Cardiac fibroblast (primary cell): ENCODE measurements around the gene OLFML2B.

Experiments used
- DNase-seq, 2 donors: peaks; one replicate each; pipeline versions ENCODE4 v3.0.0 to v3.0.0-alpha.2; 2010; ENCODE audit warnings: low read depth in 2 of 2
- H3K4me3 ChIP-seq, 2 donors: replicated peaks in 1 of 2; 1 replicate in 1 of 2; 2 replicates in 1 of 2; pipeline ENCODE4 v1.5.1; 2011; ENCODE audit warnings: low read depth in 2 of 2, low read length in 2 of 2, mild to moderate bottlenecking in 2 of 2, moderate library complexity in 1 of 2
- CTCF ChIP-seq: IDR thresholded peaks from one replicate; pipeline ENCODE4 v1.5.1; 2011; ENCODE audit warnings: low read depth, mild to moderate bottlenecking, low read length, inconsistent platforms

Gene OLFML2B

DNA sequence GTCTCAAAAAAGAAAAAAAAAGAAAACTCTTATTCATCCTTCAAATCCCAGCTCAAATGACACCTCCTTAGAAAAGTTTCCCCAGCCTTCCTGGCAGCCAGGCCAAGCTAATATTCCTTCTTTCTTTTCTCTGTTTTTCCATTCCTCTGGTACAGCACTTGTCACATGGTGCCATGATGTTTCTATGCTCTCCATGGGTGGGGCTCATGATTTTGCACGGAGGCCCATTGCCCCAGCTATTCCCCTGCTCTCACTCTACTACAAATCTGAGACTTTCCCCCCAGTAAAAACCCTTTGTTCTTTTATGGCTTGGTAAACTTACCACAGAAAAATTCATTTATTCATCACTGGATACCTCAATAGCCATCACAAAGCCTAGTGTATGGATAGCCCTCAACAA is 26.5 kb downstream of the OLFML2B start:
- TF ChIP-seq CTCF: no peak
- DNase-seq: no peak
- no peak overlapping the region for H3K4me3 ChIP-seq

DNA sequence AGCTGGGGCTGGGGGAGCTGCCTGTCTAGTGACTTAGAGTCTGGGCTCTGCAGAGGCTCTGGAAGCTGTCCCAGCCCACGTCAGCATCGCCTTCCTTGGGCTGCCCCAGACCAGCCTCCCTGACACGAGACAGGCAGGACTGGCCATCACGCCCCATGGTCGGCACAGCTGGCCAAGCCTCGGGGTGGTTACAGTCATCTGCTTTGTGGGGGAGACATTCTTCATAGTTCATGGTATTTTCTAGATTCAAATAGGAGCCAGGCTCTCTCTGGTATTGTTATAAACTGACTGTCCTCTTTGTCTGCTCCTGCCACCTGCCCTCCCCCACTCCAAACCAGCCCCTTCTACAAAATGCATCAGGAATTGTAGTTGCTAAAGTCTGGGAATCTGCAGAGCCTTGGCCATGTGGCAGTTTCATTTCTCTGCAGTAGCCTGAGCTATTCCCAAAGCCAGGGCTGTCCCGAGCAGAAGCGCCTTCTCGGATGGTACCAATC is 29.4 kb downstream of the OLFML2B start:
- no peak for TF ChIP-seq CTCF
- DNase-seq: peak; percentile 22 to 60
- H3K4me3 ChIP-seq: no peak overlapping the region

- no peak for TF ChIP-seq CTCF
- no peak for DNase-seq
- no peak overlapping the region for H3K4me3 ChIP-seq
Measured at GRCh38 chr1:161993576-161993975, 30.1 kb downstream of the OLFML2B start.

GRCh38 chr1:161989786-161990185 is 33.9 kb downstream of the OLFML2B start:
- no peak for DNase-seq
- TF ChIP-seq CTCF: no peak
- H3K4me3 ChIP-seq: no peak overlapping the region

DNA sequence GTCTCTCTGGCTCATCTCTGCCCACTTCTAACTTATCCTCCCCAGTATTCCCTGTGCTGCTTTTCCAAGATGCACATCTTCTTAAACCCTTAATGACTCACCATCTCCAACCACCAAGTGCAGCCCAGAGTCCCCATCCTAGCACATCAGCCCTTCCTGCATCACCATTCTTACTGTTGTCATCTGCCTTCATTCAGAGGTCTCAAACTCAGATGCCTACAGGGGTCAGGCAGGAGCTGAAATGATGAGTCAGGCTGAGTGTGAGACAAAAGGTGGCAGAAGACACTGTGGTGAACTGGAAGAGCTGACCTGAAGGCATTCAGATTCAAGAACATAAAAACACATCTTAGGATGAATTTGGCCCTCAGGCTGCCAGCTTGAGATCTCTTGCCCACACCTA is 34.6 kb downstream of the OLFML2B start:
- peak in 1 of 2 donors; percentile 16 for DNase-seq
- no peak overlapping the region for H3K4me3 ChIP-seq
- no peak for TF ChIP-seq CTCF

DNA sequence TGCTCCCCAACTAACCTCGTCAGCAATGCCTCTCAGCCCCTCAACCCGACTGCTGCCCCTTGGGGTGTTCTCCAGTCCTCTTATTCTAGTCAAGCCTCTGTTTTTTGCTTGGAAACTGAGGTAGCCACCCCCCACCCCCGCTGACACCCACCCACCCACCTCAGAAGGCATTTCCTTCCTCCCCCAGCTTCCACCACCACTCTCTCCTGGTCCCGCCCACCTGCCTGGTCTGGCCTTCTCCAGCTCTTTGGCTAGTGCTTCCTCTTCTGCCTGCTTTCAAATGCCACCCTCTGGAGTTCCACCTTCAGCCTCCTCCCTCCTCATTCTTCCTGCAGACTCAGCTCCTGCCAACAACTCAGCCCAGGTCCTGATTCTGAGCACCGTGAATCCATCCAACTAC is 35.3 kb downstream of the OLFML2B start:
- H3K4me3 ChIP-seq: no peak overlapping the region
- no peak for TF ChIP-seq CTCF
- no peak for DNase-seq

GRCh38 chr1:161987872-161988271 is 35.8 kb downstream of the OLFML2B start:
- TF ChIP-seq CTCF: no peak
- no peak for DNase-seq
- H3K4me3 ChIP-seq: no peak overlapping the region
